HCT116 (cell line): ENCODE data around the gene NNAT.
"Not testable (repeated sequence)": the region's sequence is repeated elsewhere in the genome, so short reads cannot be mapped to it uniquely, and the experiment has no call there.

Experiments
- CTCF ChIP-seq, 3 experiments: fragments of 200-600 bp in 1 of 3; sonication (generic) in 1 of 3; IDR thresholded peaks in 2 of 3; conservative IDR thresholded peaks in 1 of 3; 2 replicates each; pipeline ENCODE4 v1.5.1; 2012 to 2017; ENCODE audit warnings: low read depth in 2 of 3, low read length in 2 of 3, antibody characterized with exemption in 1 of 3, borderline replicate concordance in 1 of 3, control low read depth in 1 of 3, mild to moderate bottlenecking in 1 of 3, mixed read lengths in 1 of 3, mixed run types in 1 of 3, moderate library complexity in 1 of 3; ENCODE audit not compliant: insufficient read depth in 1 of 3
- REST ChIP-seq: IDR thresholded peaks from 2 replicates; pipeline ENCODE4 v1.6.1; 2012; ENCODE audit warnings: low read depth

GRCh38 chr20:37554721-37555298 is 33.8 kb downstream of the NNAT start:
- not testable (repeated sequence) for TF ChIP-seq CTCF (IDR thresholded peaks at IDR 0.05 in 2 of 3, conservative IDR thresholded peaks at IDR 0.05 in 1 of 3; ENCODE audit: borderline replicate concordance in 1 of 3, insufficient read depth in 1 of 3, low read depth in 2 of 3, low read length in 2 of 3); REST
